Thyroid gland (tissue), 4 donors: ENCODE results near the gene ZBTB12. TPM values are rescaled to one million over a fixed set of nuclear protein-coding genes. Genes with fewer than 3 reads are reported as not detected.
"Not testable (repeated sequence)": the region's sequence is repeated elsewhere in the genome, so short reads cannot be mapped to it uniquely, and the experiment has no call there.

Experiments used
- DNase-seq, 2 donors: peaks; one replicate each; pipeline ENCODE4 v3.0.0-alpha.2; 2019
- H3K27ac ChIP-seq, 3 donors: fragments of 200-600 bp; sonication (generic); 1 replicate in 2 of 3; 2 replicates in 1 of 3; pipeline ENCODE4 v1.5.1; 2016 to 2019; ENCODE audit warnings: mild to moderate bottlenecking in 1 of 3, moderate library complexity in 1 of 3
- H3K27me3 ChIP-seq: fragments of 200-600 bp; sonication (generic); one replicate; pipeline ENCODE4 v1.5.1; 2019
- H3K36me3 ChIP-seq, 2 donors: fragments of 200-600 bp; sonication (generic); one replicate each; pipeline ENCODE4 v1.5.1; 2016 to 2019
- H3K4me1 ChIP-seq, 2 donors: fragments of 200-600 bp; sonication (generic); one replicate each; pipeline ENCODE4 v1.5.1; 2017 to 2019
- H3K4me3 ChIP-seq, 3 donors: fragments of 200-600 bp; sonication (generic); replicated peaks in 1 of 3; 1 replicate in 2 of 3; 2 replicates in 1 of 3; pipeline ENCODE4 v1.5.1; 2016; ENCODE audit warnings: mild to moderate bottlenecking in 1 of 3
- H3K9me3 ChIP-seq: fragments of 200-600 bp; sonication (generic); one replicate; pipeline ENCODE4 v1.5.1; 2017
- POLR2A ChIP-seq, 2 donors: fragments of 450-650 bp; IDR thresholded peaks; one replicate each; pipeline ENCODE4 v1.6.1; 2017; ENCODE audit warnings: antibody characterized with exemption in 2 of 2, mild to moderate bottlenecking in 2 of 2, moderate library complexity in 1 of 2
- WGBS, 2 donors: methylation state at CpG; one replicate each; pipeline ENCODE4 v1.1.5; 2017; 5-methylcytosine and 5-hydroxymethylcytosine counted together
- intact Hi-C: fragments of 100-400 bp; cut with DNase I; formaldehyde crosslinking; loops from one replicate; pipeline ENCODE4 v1.15.1; 2023
- total RNA-seq, 4 donors: library from RNA; depleted of rRNA; stranded (reverse); fragments of >200 nt; gene quantifications; one replicate each; pipeline ENCODE4 v1.2.3, GENCODE V29; 2016
- TF ChIP-seq, protein P1 (sequence below), 6 experiments: fragments of 200-600 bp in 3 of 6; fragments of 450-650 bp in 3 of 6; sonication (generic) in 3 of 6; IDR thresholded peaks; one replicate each; pipeline ENCODE4 v1.5.1; 2016 to 2019; ENCODE audit warnings: antibody characterized with exemption in 6 of 6, mild to moderate bottlenecking in 2 of 6, inconsistent platforms in 1 of 6, moderate library complexity in 1 of 6

ZBTB12 gene
- total RNA-seq, 4 donors from 2014 or later, result 0.94 to 2.9 (median 1.5) TPM

DNA sequence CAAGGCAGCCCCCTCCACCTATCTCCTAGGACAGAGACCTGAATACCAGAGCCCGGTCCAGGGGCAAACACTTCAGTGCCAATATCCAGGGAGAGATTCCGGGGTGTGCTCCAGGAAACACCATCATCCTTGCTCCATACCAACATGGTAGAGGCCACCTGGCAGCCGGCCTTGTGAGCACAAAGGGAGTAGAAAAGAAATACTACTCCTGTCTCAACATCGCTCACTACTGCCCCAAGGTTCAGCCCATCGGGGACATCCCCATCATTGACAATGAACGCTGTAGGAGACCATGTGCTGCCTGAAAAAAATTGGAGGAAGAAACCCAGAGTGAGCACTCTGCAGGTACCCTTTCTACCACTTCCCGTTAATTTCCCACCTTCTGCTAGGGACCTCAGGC lies 40.7 kb downstream of the ZBTB12 start:
- intact Hi-C loops, result loop anchor here (5.0 kb wide), 1 partner anchor 36 kb away; the partner anchor contains the start of gene EHMT2

DNA sequence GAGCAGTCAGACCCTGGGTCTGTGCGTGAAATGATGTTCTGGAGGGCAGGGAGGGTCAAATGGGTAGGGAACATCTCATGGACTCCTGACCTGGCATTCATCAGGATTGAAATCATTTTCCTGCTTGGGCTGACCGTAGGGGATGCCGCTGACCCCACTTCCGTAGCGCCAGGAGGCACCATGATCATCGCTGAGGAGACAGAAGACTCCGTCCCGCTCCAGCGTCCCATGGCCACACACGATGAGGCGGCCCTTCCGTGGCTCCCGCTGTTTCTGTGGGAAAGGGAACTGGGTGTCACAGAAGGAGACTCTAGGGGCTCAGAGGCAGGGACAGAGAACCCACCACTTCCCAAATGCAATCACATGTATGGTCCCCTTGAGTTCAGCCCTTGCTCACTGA lies 41.5 kb downstream of the ZBTB12 start:
- intact Hi-C loops, result loop anchor here (5.0 kb wide), 1 partner anchor 37 kb away; the partner anchor contains the start of gene EHMT2
- no peaks in the 10 kb centered on the region for H3K27me3 ChIP-seq
- peaks cover 17 to 22% of the 10 kb centered on the region in 2 donors for H3K4me1 ChIP-seq
- DNase-seq, result no peak
- 92 to 93% methylated on average over 13 of the region's 13 CpGs for WGBS, 2 donors
- no peak overlapping the region for H3K27ac ChIP-seq
- no peaks in the 10 kb centered on the region for H3K9me3 ChIP-seq
- peaks cover 14 to 23% of the 10 kb centered on the region in 2 donors for H3K36me3 ChIP-seq
- no peak overlapping the region for H3K4me3 ChIP-seq
- TF ChIP-seq, protein P1, sequence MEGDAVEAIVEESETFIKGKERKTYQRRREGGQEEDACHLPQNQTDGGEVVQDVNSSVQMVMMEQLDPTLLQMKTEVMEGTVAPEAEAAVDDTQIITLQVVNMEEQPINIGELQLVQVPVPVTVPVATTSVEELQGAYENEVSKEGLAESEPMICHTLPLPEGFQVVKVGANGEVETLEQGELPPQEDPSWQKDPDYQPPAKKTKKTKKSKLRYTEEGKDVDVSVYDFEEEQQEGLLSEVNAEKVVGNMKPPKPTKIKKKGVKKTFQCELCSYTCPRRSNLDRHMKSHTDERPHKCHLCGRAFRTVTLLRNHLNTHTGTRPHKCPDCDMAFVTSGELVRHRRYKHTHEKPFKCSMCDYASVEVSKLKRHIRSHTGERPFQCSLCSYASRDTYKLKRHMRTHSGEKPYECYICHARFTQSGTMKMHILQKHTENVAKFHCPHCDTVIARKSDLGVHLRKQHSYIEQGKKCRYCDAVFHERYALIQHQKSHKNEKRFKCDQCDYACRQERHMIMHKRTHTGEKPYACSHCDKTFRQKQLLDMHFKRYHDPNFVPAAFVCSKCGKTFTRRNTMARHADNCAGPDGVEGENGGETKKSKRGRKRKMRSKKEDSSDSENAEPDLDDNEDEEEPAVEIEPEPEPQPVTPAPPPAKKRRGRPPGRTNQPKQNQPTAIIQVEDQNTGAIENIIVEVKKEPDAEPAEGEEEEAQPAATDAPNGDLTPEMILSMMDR (IDR thresholded peaks at IDR 0.05), result no peak
- TF ChIP-seq POLR2A (IDR thresholded peaks at IDR 0.05), result no peak

More for the DNA sequence above, 40.7 kb downstream of the ZBTB12 start:
- no peak for DNase-seq
- H3K27ac ChIP-seq, result peak overlapping the region in 1 of 3 donors; percentile 90
- H3K4me3 ChIP-seq, result no peak overlapping the region
- H3K36me3 ChIP-seq, result peaks cover 14 to 23% of the 10 kb centered on the region in 2 donors
- TF ChIP-seq, protein P1 (IDR thresholded peaks at IDR 0.05), result no peak
- no peak for TF ChIP-seq POLR2A (IDR thresholded peaks at IDR 0.05)
- no peaks in the 10 kb centered on the region for H3K9me3 ChIP-seq
- H3K27me3 ChIP-seq, result no peaks in the 10 kb centered on the region
- peaks cover 17 to 22% of the 10 kb centered on the region in 2 donors for H3K4me1 ChIP-seq
- 92 to 94% methylated on average over 7 of the region's 7 CpGs for WGBS, 2 donors

DNA sequence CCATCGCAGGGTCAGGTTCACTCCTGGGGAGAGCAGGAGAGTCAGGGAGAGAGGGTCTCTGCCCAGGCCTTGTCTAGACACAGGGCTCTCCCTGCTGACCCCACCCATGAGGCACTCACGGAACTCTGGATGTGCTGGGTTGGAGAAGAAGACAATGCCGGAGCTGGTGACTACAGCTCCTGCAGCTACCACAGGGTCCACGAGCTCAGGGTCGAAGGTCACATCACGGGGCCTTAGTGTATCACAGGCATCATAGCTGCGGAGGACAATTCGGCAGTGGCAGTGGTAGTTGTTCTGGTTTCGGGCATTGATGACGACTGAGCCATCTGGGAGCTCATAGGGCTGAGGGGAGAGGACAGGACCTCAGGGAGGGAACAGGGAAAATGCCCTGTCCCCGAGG lies 42.0 kb downstream of the ZBTB12 start:
- intact Hi-C loops, result loop anchor here (5.0 kb wide), 1 partner anchor 37 kb away; the partner anchor contains the start of gene EHMT2
- H3K4me3 ChIP-seq, result no peak overlapping the region
- no peaks in the 10 kb centered on the region for H3K9me3 ChIP-seq
- H3K27me3 ChIP-seq, result no peaks in the 10 kb centered on the region
- H3K27ac ChIP-seq, result no peak overlapping the region
- WGBS, 2 donors, result 95% methylated on average over 6 to 10 of the region's 11 CpGs
- H3K36me3 ChIP-seq, result peaks cover 14 to 23% of the 10 kb centered on the region in 2 donors
- no peak for DNase-seq
- H3K4me1 ChIP-seq, result peaks cover 17 to 19% of the 10 kb centered on the region in 2 donors
- TF ChIP-seq, protein P1 (IDR thresholded peaks at IDR 0.05), result no peak
- no peak for TF ChIP-seq POLR2A (IDR thresholded peaks at IDR 0.05)

DNA sequence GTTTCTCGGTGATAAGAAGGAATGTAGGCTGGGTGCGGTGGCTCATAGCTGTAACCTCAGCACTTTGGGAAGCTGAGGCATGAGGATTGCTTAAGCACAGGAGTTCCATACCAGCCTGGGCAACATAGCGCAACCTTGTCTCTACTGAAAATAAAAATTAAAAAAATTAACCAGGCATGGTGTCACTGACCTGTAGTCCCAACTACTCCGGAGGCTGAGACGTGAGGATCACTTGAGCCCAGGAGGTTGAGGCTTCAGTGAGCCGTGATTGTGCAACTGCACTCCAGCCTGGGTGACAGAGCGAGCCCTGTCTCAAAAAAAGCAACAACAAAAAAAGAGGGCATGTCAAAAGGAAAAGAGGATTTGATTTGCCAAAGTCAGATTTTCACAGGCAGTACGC lies 43.2 kb downstream of the ZBTB12 start:
- H3K9me3 ChIP-seq, result no peaks in the 10 kb centered on the region
- no peak for DNase-seq
- no peak overlapping the region for H3K27ac ChIP-seq
- no peak overlapping the region for H3K4me3 ChIP-seq
- WGBS, 2 donors, result 85 to 90% methylated on average over 8 of the region's 8 CpGs
- peaks cover 12 to 13% of the 10 kb centered on the region in 2 donors for H3K4me1 ChIP-seq
- TF ChIP-seq, protein P1 (IDR thresholded peaks at IDR 0.05), result no peak
- no peak for TF ChIP-seq POLR2A (IDR thresholded peaks at IDR 0.05)
- H3K36me3 ChIP-seq, result peaks cover 14 to 23% of the 10 kb centered on the region in 2 donors
- no peaks in the 10 kb centered on the region for H3K27me3 ChIP-seq
- intact Hi-C loops, result no loop called here

DNA sequence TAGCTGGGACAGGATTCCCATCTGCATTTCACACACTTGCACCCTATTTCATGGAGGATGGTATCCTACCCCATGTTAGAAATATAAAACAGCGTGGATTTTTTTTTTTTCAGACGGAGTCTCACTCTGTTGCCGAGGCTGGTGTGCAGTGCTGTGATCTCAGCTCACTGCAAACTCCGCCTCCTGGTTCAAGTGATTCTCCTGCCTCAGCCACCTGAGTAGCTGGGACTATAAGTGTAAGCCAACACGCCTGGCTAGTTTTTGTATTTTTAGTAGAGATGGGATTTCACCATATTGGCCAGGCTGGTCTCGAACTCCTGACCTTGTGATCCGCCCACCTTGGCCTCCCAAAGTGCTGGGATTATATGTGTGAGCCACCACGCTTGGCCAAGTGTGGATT lies 44.1 kb downstream of the ZBTB12 start:
- H3K9me3 ChIP-seq, intact Hi-C loops, H3K27me3 ChIP-seq, H3K4me1 ChIP-seq, H3K4me3 ChIP-seq: not testable (repeated sequence)
- DNase-seq, result peak; percentile 72 to 76
- WGBS, 2 donors, result 43 to 66% methylated on average over 7 to 8 of the region's 8 CpGs
- peak overlapping the region in 1 of 3 donors; percentile 58 for H3K27ac ChIP-seq
- peaks cover 14 to 23% of the 10 kb centered on the region in 2 donors for H3K36me3 ChIP-seq

DNA sequence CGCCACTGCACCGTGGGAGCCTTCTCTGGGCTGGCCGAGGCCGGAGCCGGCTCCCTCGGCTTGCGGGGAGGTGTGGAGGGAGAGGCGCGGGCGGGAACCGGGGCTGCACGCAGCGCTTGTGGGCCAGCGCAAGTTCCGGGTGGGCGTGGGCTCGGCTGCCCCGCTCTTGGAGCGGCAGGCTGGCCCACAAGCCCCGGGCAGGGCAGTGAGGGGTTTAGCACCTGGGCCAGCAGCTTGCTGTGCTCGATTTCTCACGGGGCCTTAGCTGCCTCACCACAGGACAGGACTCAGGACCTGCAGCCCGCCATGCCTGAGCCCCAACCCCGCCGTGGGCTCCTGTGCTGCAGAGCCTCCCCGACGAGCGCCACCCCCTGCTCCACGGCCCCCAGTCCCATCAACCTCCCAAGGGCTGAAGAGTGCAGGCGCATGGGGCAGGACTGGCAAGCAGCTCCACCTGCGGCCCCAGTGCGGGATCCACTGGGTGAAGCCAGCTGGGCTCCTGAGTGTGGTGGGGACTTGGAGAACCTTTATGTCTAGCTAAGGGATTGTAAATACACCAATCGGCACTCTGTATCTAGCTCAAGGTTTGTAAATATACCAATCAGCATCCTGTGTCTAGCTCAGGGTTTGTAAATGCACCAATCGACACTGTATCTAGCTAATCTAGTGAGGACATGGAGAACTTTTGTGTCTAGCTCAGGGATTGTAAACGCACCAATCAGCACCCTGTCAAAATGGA lies 49.7 kb downstream of the ZBTB12 start:
- H3K27me3 ChIP-seq, H3K4me3 ChIP-seq, intact Hi-C loops, H3K4me1 ChIP-seq, H3K27ac ChIP-seq, DNase-seq, H3K36me3 ChIP-seq, H3K9me3 ChIP-seq: not testable (repeated sequence)
- 80 to 96% methylated on average over 23 to 25 of the region's 35 CpGs for WGBS, 2 donors
